Thyroid gland (tissue), 4 donors: ENCODE results near the gene SIRT2.

Source experiments
- POLR2A ChIP-seq, 2 donors: fragments of 450-650 bp; IDR thresholded peaks; one replicate each; pipeline ENCODE4 v1.6.1; 2017; ENCODE audit warnings: antibody characterized with exemption in 2 of 2, mild to moderate bottlenecking in 2 of 2, moderate library complexity in 1 of 2
- TF ChIP-seq, protein P1 (sequence below), 6 experiments: fragments of 200-600 bp in 3 of 6; fragments of 450-650 bp in 3 of 6; sonication (generic) in 3 of 6; IDR thresholded peaks; one replicate each; pipeline ENCODE4 v1.5.1; 2016 to 2019; ENCODE audit warnings: antibody characterized with exemption in 6 of 6, mild to moderate bottlenecking in 2 of 6, inconsistent platforms in 1 of 6, moderate library complexity in 1 of 6

DNA sequence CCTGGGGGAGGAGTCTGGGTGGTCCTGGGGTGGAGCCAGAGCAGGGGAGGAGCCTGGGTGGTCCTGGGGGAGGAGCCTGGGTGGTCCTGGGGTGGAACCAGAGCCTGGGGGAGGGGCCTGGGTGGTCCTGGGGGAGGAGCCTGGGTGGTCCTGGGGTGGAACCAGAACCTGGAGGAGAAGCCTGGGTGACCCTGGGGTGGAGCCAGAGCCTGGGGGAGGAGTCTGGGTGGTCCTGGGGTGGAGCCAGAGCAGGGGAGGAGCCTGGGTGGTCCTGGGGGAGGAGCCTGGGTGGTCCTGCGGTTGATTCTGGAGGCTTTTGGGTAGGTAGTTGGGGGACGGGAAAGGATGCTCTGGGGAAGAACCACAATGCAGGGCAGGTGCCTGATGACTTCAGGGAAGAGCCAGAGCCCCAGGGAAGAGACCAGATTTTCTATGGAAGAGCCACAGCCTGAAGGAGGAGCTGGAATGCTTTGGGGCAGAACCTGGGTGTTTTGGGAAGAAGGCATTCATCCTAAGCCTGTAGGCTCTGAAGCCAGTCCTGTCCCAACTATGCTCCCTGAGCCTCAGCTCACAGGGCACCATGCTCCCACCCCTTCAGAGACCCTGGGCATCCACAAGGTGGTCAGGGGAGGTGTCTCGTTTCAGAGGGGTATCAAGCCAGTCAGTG, 46.3 kb upstream of the SIRT2 start:
- TF ChIP-seq, protein P1, sequence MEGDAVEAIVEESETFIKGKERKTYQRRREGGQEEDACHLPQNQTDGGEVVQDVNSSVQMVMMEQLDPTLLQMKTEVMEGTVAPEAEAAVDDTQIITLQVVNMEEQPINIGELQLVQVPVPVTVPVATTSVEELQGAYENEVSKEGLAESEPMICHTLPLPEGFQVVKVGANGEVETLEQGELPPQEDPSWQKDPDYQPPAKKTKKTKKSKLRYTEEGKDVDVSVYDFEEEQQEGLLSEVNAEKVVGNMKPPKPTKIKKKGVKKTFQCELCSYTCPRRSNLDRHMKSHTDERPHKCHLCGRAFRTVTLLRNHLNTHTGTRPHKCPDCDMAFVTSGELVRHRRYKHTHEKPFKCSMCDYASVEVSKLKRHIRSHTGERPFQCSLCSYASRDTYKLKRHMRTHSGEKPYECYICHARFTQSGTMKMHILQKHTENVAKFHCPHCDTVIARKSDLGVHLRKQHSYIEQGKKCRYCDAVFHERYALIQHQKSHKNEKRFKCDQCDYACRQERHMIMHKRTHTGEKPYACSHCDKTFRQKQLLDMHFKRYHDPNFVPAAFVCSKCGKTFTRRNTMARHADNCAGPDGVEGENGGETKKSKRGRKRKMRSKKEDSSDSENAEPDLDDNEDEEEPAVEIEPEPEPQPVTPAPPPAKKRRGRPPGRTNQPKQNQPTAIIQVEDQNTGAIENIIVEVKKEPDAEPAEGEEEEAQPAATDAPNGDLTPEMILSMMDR (IDR thresholded peaks at IDR 0.05), result no peak
- TF ChIP-seq POLR2A (IDR thresholded peaks at IDR 0.05), result no peak
